Right lobe of liver (tissue), 6 donors: Measurements from ENCODE around the gene CX3CL1. TPM values are rescaled to one million over a fixed set of nuclear protein-coding genes. Genes with fewer than 3 reads are reported as not detected.

Experiments used
- ATAC-seq, 4 donors: fragments of 200-7000 bp; cut with Tn5 transposase; one replicate each; pipeline ENCODE4 v1.9.1; 2020; ENCODE audit warnings: mild to moderate bottlenecking in 4 of 4, moderate library complexity in 4 of 4
- DNase-seq, 3 donors: peaks; one replicate each; pipeline ENCODE4 v3.0.0-alpha.2; 2020
- H3K27ac ChIP-seq, 3 donors: fragments of 200-600 bp; one replicate each; pipeline ENCODE4 v1.8.0; 2022
- H3K27me3 ChIP-seq, 2 donors: fragments of 200-600 bp; one replicate each; pipeline ENCODE4 v1.8.0; 2022
- H3K36me3 ChIP-seq, 4 donors: fragments of 200-600 bp; sonication (generic) in 1 of 4; one replicate each; pipeline versions ENCODE4 v1.5.1 to v1.8.0; 2017 to 2022; ENCODE audit warnings: control low read depth in 1 of 4
- H3K4me1 ChIP-seq, 4 donors: fragments of 200-600 bp; sonication (generic) in 1 of 4; one replicate each; pipeline versions ENCODE4 v1.5.1 to v1.8.0; 2017 to 2022; ENCODE audit warnings: control low read depth in 1 of 4
- H3K4me3 ChIP-seq, 3 donors: fragments of 200-600 bp; one replicate each; pipeline ENCODE4 v1.8.0; 2022
- H3K9me3 ChIP-seq, 4 donors: fragments of 200-600 bp; sonication (generic) in 1 of 4; one replicate each; pipeline versions ENCODE4 v1.5.1 to v1.8.0; 2017 to 2022; ENCODE audit warnings: control low read depth in 1 of 4
- CTCF ChIP-seq, 4 donors: fragments of 200-600 bp in 3 of 4; fragments of 450-650 bp in 1 of 4; IDR thresholded peaks; one replicate each; pipeline versions ENCODE4 v1.5.1 to v1.8.0; 2016 to 2022; ENCODE audit warnings: antibody characterized with exemption in 4 of 4, mild to moderate bottlenecking in 2 of 4
- POLR2A ChIP-seq: fragments of 450-650 bp; IDR thresholded peaks from one replicate; pipeline ENCODE4 v1.6.1; 2017; ENCODE audit warnings: antibody characterized with exemption, mild to moderate bottlenecking
- WGBS: methylation state at CpG from one replicate; pipeline ENCODE4 v1.1.6; 2018; ENCODE audit warnings: low coverage, low lambda C conversion rate; ENCODE audit not compliant: insufficient coverage; ENCODE audit errors: missing lambda C conversion rate; 5-methylcytosine and 5-hydroxymethylcytosine counted together
- intact Hi-C, 2 donors: fragments of 100-400 bp; cut with DNase I; formaldehyde crosslinking; loops; one replicate each; pipeline versions ENCODE4 v1.11.2 to v1.14.1; 2022
- total RNA-seq, 6 experiments: library from RNA; depleted of rRNA in 2 of 6; stranded (reverse); fragments of >200 nt in 2 of 6; fragmentation: NEBNext Ultra II Directional in 3 of 6; extraction: Animal tissue kit (Norgen Biotek cat#: 25700) in 3 of 6; gene quantifications; one replicate each; pipeline versions ENCODE4 v1.1.0 to v1.2.4, GENCODE V29; 2016 to 2023
- donor health status: DM: no; HTN: yes; CAD: no.
- donor health status: DM: no; HTN: no; CAD: no.
- donor health status: DM: no; HTN: no; CAD: no.
- donor health status: DM: no; HTN: yes; CAD: no.
- donor health status: DM: no; HTN: yes; CAD: no.

CX3CL1 gene
- total RNA-seq, 6 experiments from 2014 or later: 3.3 to 20.5 (median 9.8) TPM

GRCh38 chr16:57407521-57408353 is 35.4 kb downstream of the CX3CL1 start:
- no peak for TF ChIP-seq POLR2A
- no peak for TF ChIP-seq CTCF (IDR thresholded peaks at IDR 0.05)
- no peaks in the 10 kb centered on the region for H3K36me3 ChIP-seq
- H3K9me3 ChIP-seq: no peaks in the 10 kb centered on the region
- 72% methylated on average over 5 of the region's 5 CpGs for WGBS
- H3K27me3 ChIP-seq: no peaks in the 10 kb centered on the region
- H3K27ac ChIP-seq: no peak overlapping the region
- DNase-seq (no peak), ATAC-seq (no peak)
- intact Hi-C loops: loop anchor here in 1 of 2 donors (5.0 kb wide), 1 partner anchor 95 kb away; no protein-coding TSS in a partner anchor
- H3K4me1 ChIP-seq: no peaks in the 10 kb centered on the region
- H3K4me3 ChIP-seq: no peak overlapping the region

- DNase-seq: no peak
- WGBS: 47% methylated on average over 5 of the region's 5 CpGs
- no peaks in the 10 kb centered on the region for H3K4me1 ChIP-seq
- H3K36me3 ChIP-seq: no peaks in the 10 kb centered on the region
- H3K4me3 ChIP-seq: no peak overlapping the region
- no peaks in the 10 kb centered on the region for H3K27me3 ChIP-seq
- intact Hi-C loops: loop anchor here in 1 of 2 donors (5.0 kb wide), 1 partner anchor 97 kb away; no protein-coding TSS in a partner anchor
- no peaks in the 10 kb centered on the region for H3K9me3 ChIP-seq
- no peak overlapping the region for H3K27ac ChIP-seq
- TF ChIP-seq POLR2A (no peak), CTCF (IDR thresholded peaks at IDR 0.05) (no peak)
- ATAC-seq: peak; percentile 31 to 65 (median 60)
Observed at GRCh38 chr16:57409065-57409464, 36.8 kb downstream of the CX3CL1 start.

- DNase-seq (no peak), ATAC-seq (peak in 2 of 4 donors; percentile 7 to 39)
- no peak overlapping the region for H3K27ac ChIP-seq
- intact Hi-C loops: loop anchor here in 1 of 2 donors (5.0 kb wide), 1 partner anchor 98 kb away; no protein-coding TSS in a partner anchor
- no peaks in the 10 kb centered on the region for H3K4me1 ChIP-seq
- no peak overlapping the region for H3K4me3 ChIP-seq
- WGBS: 33% methylated on average over 3 of the region's 14 CpGs
- TF ChIP-seq CTCF (IDR thresholded peaks at IDR 0.05): no peak
- no peak for TF ChIP-seq POLR2A
- no peaks in the 10 kb centered on the region for H3K27me3 ChIP-seq
- H3K36me3 ChIP-seq: no peaks in the 10 kb centered on the region
- no peaks in the 10 kb centered on the region for H3K9me3 ChIP-seq
Observed at GRCh38 chr16:57409870-57410587, 37.7 kb downstream of the CX3CL1 start.

- no peaks in the 10 kb centered on the region for H3K4me1 ChIP-seq
- intact Hi-C loops: no loop called here
- WGBS: no CpG with 5 or more reads among the region's 12 CpGs
- TF ChIP-seq CTCF (IDR thresholded peaks at IDR 0.05): no peak
- no peak for TF ChIP-seq POLR2A
- H3K27ac ChIP-seq: no peak overlapping the region
- H3K36me3 ChIP-seq: no peaks in the 10 kb centered on the region
- H3K9me3 ChIP-seq: no peaks in the 10 kb centered on the region
- H3K4me3 ChIP-seq: no peak overlapping the region
- no peaks in the 10 kb centered on the region for H3K27me3 ChIP-seq
- DNase-seq: no peak
- no peak for ATAC-seq
Observed at GRCh38 chr16:57411362-57411976, 39.2 kb downstream of the CX3CL1 start.
